GM19452 (cell line): ENCODE results near the gene ALDH1A2.

Experiments used
- ATAC-seq: cut with Tn5 transposase; IDR thresholded peaks from one replicate; pipeline ENCODE4 v1.9.1; 2021; ENCODE audit not compliant: unreplicated experiment

Gene ALDH1A2

GRCh38 chr15:57911247-57911646, 154.3 kb downstream of the ALDH1A2 start:
- ATAC-seq = no peak

- no peak for ATAC-seq
These were observed 154.8 kb downstream of the ALDH1A2 start for GRCh38 chr15:57910672-57911071.

- ATAC-seq = no peak
These were observed 156.1 kb downstream of the ALDH1A2 start for GRCh38 chr15:57909388-57909787.

GRCh38 chr15:57903626-57904025, 161.9 kb downstream of the ALDH1A2 start:
- no peak for ATAC-seq
